GM13977 (cell line): ENCODE data around the gene TRAIP.

Experiments used
- DNase-seq: peaks from one replicate; pipeline ENCODE4 v3.0.0; 2012; ENCODE audit warnings: low spot score
- CTCF ChIP-seq: IDR thresholded peaks from 2 replicates; pipeline ENCODE4 v1.5.1; 2012; ENCODE audit warnings: mild to moderate bottlenecking, control low read depth; ENCODE audit not compliant: insufficient read depth; ENCODE audit errors: extremely low read depth, missing control alignments
- in situ Hi-C: fragments of 300-500 bp; cut with MboI; formaldehyde crosslinking; loops from one replicate; pipeline ENCODE4 v1.12.0; 2022; ENCODE audit warnings: low sequenced_read_pairs, low pct_unique_long_range_greater_than_20kb, mixed read lengths, inconsistent platforms; ENCODE audit not compliant: unreplicated experiment

The TRAIP gene

GRCh38 chr3:49802719-49803464, 53.5 kb downstream of the TRAIP start, which contains the start of gene INKA1:
INKA1 (plus strand) TSS chr3:49803261; CDS start chr3:49803393, 132 bp downstream.
- in situ Hi-C loops, result no loop called here
- peak; percentile 96 for TF ChIP-seq CTCF
- DNase-seq, result peak; percentile 93

GRCh38 chr3:49801160-49801559, 55.2 kb downstream of the TRAIP start:
- DNase-seq, result no peak
- in situ Hi-C loops, result no loop called here
- TF ChIP-seq CTCF, result no peak

- no peak for DNase-seq
- no peak for TF ChIP-seq CTCF
- in situ Hi-C loops, result no loop called here
These were observed 56.6 kb downstream of the TRAIP start, which contains the start of gene CDHR4 for GRCh38 chr3:49799761-49800160. CDHR4 (minus strand) TSS chr3:49799873; CDS start chr3:49799812, 61 bp downstream.

- no peak for TF ChIP-seq CTCF
- in situ Hi-C loops, result no loop called here
- DNase-seq, result no peak
These were observed 57.3 kb downstream of the TRAIP start for GRCh38 chr3:49799105-49799504.

- in situ Hi-C loops, result no loop called here
- DNase-seq, result no peak
- TF ChIP-seq CTCF, result no peak
These were observed 61.1 kb downstream of the TRAIP start for GRCh38 chr3:49794926-49795905.

GRCh38 chr3:49794431-49794830, 61.9 kb downstream of the TRAIP start:
- DNase-seq, result no peak
- no peak for TF ChIP-seq CTCF
- in situ Hi-C loops, result no loop called here
